ENCODE measurements around the gene SLIT2. TPM values are rescaled to one million over a fixed set of nuclear protein-coding genes. Genes with fewer than 3 reads are reported as not detected.
A peak's percentile ranks its signal among the peaks of the same experiment; 100 is the strongest.

Gene SLIT2
- total RNA-seq, 1 donor from 2014 or later = 10.2 TPM

GRCh38 chr4:20259707-20260106 lies 8.0 kb downstream of the SLIT2 start:
- intact Hi-C loops (cut with DNase I) = no loop called here
- ATAC-seq (ENCODE audit: poor library complexity) (no peak), DNase-seq (no peak)

- no peak for ATAC-seq (ENCODE audit: poor library complexity)
- intact Hi-C loops (cut with DNase I) = no loop called here
- no peak for DNase-seq
Observed at GRCh38 chr4:20260821-20261220, 9.1 kb downstream of the SLIT2 start.

- intact Hi-C loops (cut with DNase I) = no loop called here
- no peak for ATAC-seq (ENCODE audit: poor library complexity)
- DNase-seq = no peak
Observed at GRCh38 chr4:20262221-20262620, 10.5 kb downstream of the SLIT2 start.

- DNase-seq (no peak), ATAC-seq (ENCODE audit: poor library complexity) (no peak)
- intact Hi-C loops (cut with DNase I) = no loop called here
Observed at GRCh38 chr4:20264688-20265087, 13.0 kb downstream of the SLIT2 start.

- ATAC-seq (ENCODE audit: poor library complexity) (no peak), DNase-seq (no peak)
- intact Hi-C loops (cut with DNase I) = no loop called here
Observed at GRCh38 chr4:20265726-20266125, 14.0 kb downstream of the SLIT2 start.

- DNase-seq (no peak), ATAC-seq (ENCODE audit: poor library complexity) (peak; percentile 61)
- intact Hi-C loops (cut with DNase I) = no loop called here
Observed at GRCh38 chr4:20266215-20267082, 14.7 kb downstream of the SLIT2 start.

- DNase-seq (no peak), ATAC-seq (ENCODE audit: poor library complexity) (no peak)
- intact Hi-C loops (cut with DNase I) = no loop called here
Observed at GRCh38 chr4:20268028-20268427, 16.3 kb downstream of the SLIT2 start.

- no peak for ATAC-seq (ENCODE audit: poor library complexity)
Observed at GRCh38 chr4:20269320-20269719, 17.6 kb downstream of the SLIT2 start.

GRCh38 chr4:20271950-20272349 lies 20.2 kb downstream of the SLIT2 start:
- intact Hi-C loops (cut with DNase I) = no loop called here
- DNase-seq = no peak
- no peak for ATAC-seq (ENCODE audit: poor library complexity)

More at GRCh38 chr4:20269320-20269719, 17.6 kb downstream of the SLIT2 start:
- intact Hi-C loops (cut with DNase I) = no loop called here
- no peak for DNase-seq

- DNase-seq (no peak), ATAC-seq (ENCODE audit: poor library complexity) (no peak)
- intact Hi-C loops (cut with DNase I) = no loop called here
Observed at GRCh38 chr4:20272411-20272872, 20.7 kb downstream of the SLIT2 start.

- DNase-seq (no peak), ATAC-seq (ENCODE audit: poor library complexity) (no peak)
- intact Hi-C loops (cut with DNase I) = no loop called here
Observed at GRCh38 chr4:20273793-20274192, 22.1 kb downstream of the SLIT2 start.

GRCh38 chr4:20276848-20277247 lies 25.1 kb downstream of the SLIT2 start:
- no peak for ATAC-seq (ENCODE audit: poor library complexity)
- DNase-seq = no peak
- intact Hi-C loops (cut with DNase I) = no loop called here

GRCh38 chr4:20278195-20278594 lies 26.5 kb downstream of the SLIT2 start:
- ATAC-seq (ENCODE audit: poor library complexity) (no peak), DNase-seq (no peak)
- intact Hi-C loops (cut with DNase I) = no loop called here

- ATAC-seq (ENCODE audit: poor library complexity) = no peak
- DNase-seq = no peak
- intact Hi-C loops (cut with DNase I) = no loop called here
Observed at GRCh38 chr4:20279381-20279780, 27.7 kb downstream of the SLIT2 start.

GRCh38 chr4:20281453-20281852 lies 29.7 kb downstream of the SLIT2 start:
- DNase-seq = no peak
- ATAC-seq (ENCODE audit: poor library complexity) = no peak
- intact Hi-C loops (cut with DNase I) = no loop called here

- ATAC-seq (ENCODE audit: poor library complexity) = no peak
- intact Hi-C loops (cut with DNase I) = no loop called here
- DNase-seq = no peak
Observed at GRCh38 chr4:20283039-20283438, 31.3 kb downstream of the SLIT2 start.

- no peak for ATAC-seq (ENCODE audit: poor library complexity)
- intact Hi-C loops (cut with DNase I) = no loop called here
Observed at GRCh38 chr4:20284990-20285389, 33.3 kb downstream of the SLIT2 start.

GRCh38 chr4:20287246-20287645 lies 35.5 kb downstream of the SLIT2 start:
- ATAC-seq (ENCODE audit: poor library complexity) (no peak), DNase-seq (no peak)
- intact Hi-C loops (cut with DNase I) = no loop called here

More at GRCh38 chr4:20284990-20285389, 33.3 kb downstream of the SLIT2 start:
- DNase-seq = no peak

GRCh38 chr4:20288047-20288650 lies 36.4 kb downstream of the SLIT2 start:
- intact Hi-C loops (cut with DNase I) = no loop called here
- no peak for DNase-seq
- no peak for ATAC-seq (ENCODE audit: poor library complexity)

- DNase-seq (no peak), ATAC-seq (ENCODE audit: poor library complexity) (no peak)
- intact Hi-C loops (cut with DNase I) = no loop called here
Observed at GRCh38 chr4:20288846-20289512, 37.3 kb downstream of the SLIT2 start.
